ENCODE measurements around the gene OLFML1. TPM values are rescaled to one million over a fixed set of nuclear protein-coding genes. Genes with fewer than 3 reads are reported as not detected.

Gene OLFML1
- total RNA-seq, 3 donors from 2014 or later = 4.6 to 11.9 (median 4.6) TPM

GRCh38 chr11:7501894-7502293 is 16.6 kb downstream of the OLFML1 start:
- intact Hi-C loops (cut with DNase I; ENCODE audit: low total_unique reads) = no loop called here
- Histone ChIP-seq H3K27ac (no peak overlapping the region), H3K4me1 (no peaks in the 10 kb centered on the region), H3K4me3 (no peak overlapping the region), H3K36me3 (no peaks in the 10 kb centered on the region), H3K27me3 (no peaks in the 10 kb centered on the region), H3K9me3 (no peaks in the 10 kb centered on the region)
- no peak for TF ChIP-seq POLR2A (IDR thresholded peaks at IDR 0.05)
- TF ChIP-seq CTCF (IDR thresholded peaks at IDR 0.05) = no peak
- no peak for TF ChIP-seq POLR2AphosphoS5 (IDR thresholded peaks at IDR 0.05)
- DNase-seq (ENCODE audit: low spot score in 2 of 2) = no peak

GRCh38 chr11:7506243-7506642 is 20.9 kb downstream of the OLFML1 start:
- Histone ChIP-seq H3K4me1 (peaks cover 0 to 5% of the 10 kb centered on the region in 2 donors), H3K4me3 (no peak overlapping the region), H3K36me3 (no peaks in the 10 kb centered on the region), H3K27me3 (no peaks in the 10 kb centered on the region), H3K27ac (no peak overlapping the region), H3K9me3 (no peaks in the 10 kb centered on the region)
- DNase-seq (ENCODE audit: low spot score in 2 of 2) = no peak
- intact Hi-C loops (cut with DNase I; ENCODE audit: low total_unique reads) = no loop called here
- TF ChIP-seq CTCF (IDR thresholded peaks at IDR 0.05) (no peak), POLR2A (IDR thresholded peaks at IDR 0.05) (no peak)

- intact Hi-C loops (cut with DNase I; ENCODE audit: low total_unique reads) = no loop called here
- no peaks in the 10 kb centered on the region for H3K36me3 ChIP-seq
- H3K9me3 ChIP-seq = no peaks in the 10 kb centered on the region
- no peak overlapping the region for H3K4me3 ChIP-seq
- no peaks in the 10 kb centered on the region for H3K27me3 ChIP-seq
- H3K4me1 ChIP-seq = peaks cover 6 to 19% of the 10 kb centered on the region in 2 donors
- no peak for DNase-seq (ENCODE audit: low spot score in 2 of 2)
- TF ChIP-seq CTCF (IDR thresholded peaks at IDR 0.05) (no peak), POLR2A (IDR thresholded peaks at IDR 0.05) (no peak), POLR2AphosphoS5 (IDR thresholded peaks at IDR 0.05) (no peak)
- no peak overlapping the region for H3K27ac ChIP-seq
These were observed 22.8 kb downstream of the OLFML1 start for GRCh38 chr11:7508087-7508486.

GRCh38 chr11:7509966-7510365 is 24.7 kb downstream of the OLFML1 start:
- Histone ChIP-seq H3K36me3 (no peaks in the 10 kb centered on the region), H3K4me1 (peaks cover 6 to 19% of the 10 kb centered on the region in 2 donors), H3K27me3 (no peaks in the 10 kb centered on the region), H3K27ac (no peak overlapping the region), H3K9me3 (no peaks in the 10 kb centered on the region), H3K4me3 (no peak overlapping the region)
- intact Hi-C loops (cut with DNase I; ENCODE audit: low total_unique reads) = no loop called here
- TF ChIP-seq CTCF (IDR thresholded peaks at IDR 0.05) (no peak), POLR2A (IDR thresholded peaks at IDR 0.05) (no peak), POLR2AphosphoS5 (IDR thresholded peaks at IDR 0.05) (no peak)
- no peak for DNase-seq (ENCODE audit: low spot score in 2 of 2)

GRCh38 chr11:7511401-7511800 is 26.1 kb downstream of the OLFML1 start:
- H3K4me3 ChIP-seq = no peak overlapping the region
- H3K4me1 ChIP-seq = peaks cover 6 to 19% of the 10 kb centered on the region in 2 donors
- intact Hi-C loops (cut with DNase I; ENCODE audit: low total_unique reads) = no loop called here
- no peaks in the 10 kb centered on the region for H3K9me3 ChIP-seq
- DNase-seq (ENCODE audit: low spot score in 2 of 2) = peak; percentile 61 to 81
- H3K27ac ChIP-seq = peak overlapping the region; percentile 95 to 97
- H3K36me3 ChIP-seq = no peaks in the 10 kb centered on the region
- no peaks in the 10 kb centered on the region for H3K27me3 ChIP-seq
- TF ChIP-seq POLR2AphosphoS5 (IDR thresholded peaks at IDR 0.05) = peak in 2 of 3 donors; percentile 33 to 47
- TF ChIP-seq POLR2A (IDR thresholded peaks at IDR 0.05) = no peak
- TF ChIP-seq CTCF (IDR thresholded peaks at IDR 0.05) = no peak

Measured in breast epithelium (tissue), 4 donors.